SU-DHL-6 (cell line): Measurements from ENCODE around the gene TMEM245.

Experiments
- EZH2phosphoT487 ChIP-seq: fragments of 200-600 bp; sonication (generic), shearing (Covaris generic); conservative IDR thresholded peaks from 2 replicates; pipeline ENCODE4 v1.6.1; 2018; ENCODE audit warnings: mild to moderate bottlenecking, antibody characterized with exemption, low read length, moderate library complexity, mixed read lengths
- TF ChIP-seq, protein P1 (sequence below): fragments of 200-600 bp; sonication (generic); IDR thresholded peaks from one replicate; pipeline ENCODE4 v1.5.1; 2017; ENCODE audit warnings: antibody characterized with exemption, mild to moderate bottlenecking, low read length, moderate library complexity; ENCODE audit not compliant: insufficient read depth, poor library complexity, severe bottlenecking

- TF ChIP-seq, protein P1, sequence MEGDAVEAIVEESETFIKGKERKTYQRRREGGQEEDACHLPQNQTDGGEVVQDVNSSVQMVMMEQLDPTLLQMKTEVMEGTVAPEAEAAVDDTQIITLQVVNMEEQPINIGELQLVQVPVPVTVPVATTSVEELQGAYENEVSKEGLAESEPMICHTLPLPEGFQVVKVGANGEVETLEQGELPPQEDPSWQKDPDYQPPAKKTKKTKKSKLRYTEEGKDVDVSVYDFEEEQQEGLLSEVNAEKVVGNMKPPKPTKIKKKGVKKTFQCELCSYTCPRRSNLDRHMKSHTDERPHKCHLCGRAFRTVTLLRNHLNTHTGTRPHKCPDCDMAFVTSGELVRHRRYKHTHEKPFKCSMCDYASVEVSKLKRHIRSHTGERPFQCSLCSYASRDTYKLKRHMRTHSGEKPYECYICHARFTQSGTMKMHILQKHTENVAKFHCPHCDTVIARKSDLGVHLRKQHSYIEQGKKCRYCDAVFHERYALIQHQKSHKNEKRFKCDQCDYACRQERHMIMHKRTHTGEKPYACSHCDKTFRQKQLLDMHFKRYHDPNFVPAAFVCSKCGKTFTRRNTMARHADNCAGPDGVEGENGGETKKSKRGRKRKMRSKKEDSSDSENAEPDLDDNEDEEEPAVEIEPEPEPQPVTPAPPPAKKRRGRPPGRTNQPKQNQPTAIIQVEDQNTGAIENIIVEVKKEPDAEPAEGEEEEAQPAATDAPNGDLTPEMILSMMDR, result no peak
- TF ChIP-seq EZH2phosphoT487, result no peak
These were observed 3.2 kb upstream of the TMEM245 start for GRCh38 chr9:109122726-109123621.
